ENCODE data around the gene ARL4A. TPM values are rescaled to one million over a fixed set of nuclear protein-coding genes. Genes with fewer than 3 reads are reported as not detected.

Gene ARL4A
- total and polyA plus RNA-seq, 2 of the 13 experiments (the other 11 are each of a cell fraction or from before 2014, with no cell fraction given) = 10.8 to 25.6 TPM

- TF ChIP-seq HNF1A (IDR thresholded peaks at IDR 0.05; ENCODE audit: low read depth) (peak; percentile 24; the same call in 1 of the 2 replicates), HNF1A (CRISPR knock-in tag; IDR thresholded peaks at IDR 0.05; ENCODE audit: borderline replicate concordance) (peak; percentile 77; the same call in 1 of the 2 replicates), ZNF792 (CRISPR knock-in tag; IDR thresholded peaks at IDR 0.05) (peak; percentile 38; the same call in 1 of the 2 replicates), SIX4 (CRISPR knock-in tag; IDR thresholded peaks at IDR 0.05) (peak; percentile 34; the same call in 1 of the 2 replicates), SMARCC2 (IDR thresholded peaks at IDR 0.05) (no peak), ZNF414 (CRISPR knock-in tag; IDR thresholded peaks at IDR 0.05) (no peak), BRD4 (CRISPR knock-in tag; IDR thresholded peaks at IDR 0.05) (no peak), EHMT2 (IDR thresholded peaks at IDR 0.05; ENCODE audit: borderline replicate concordance, low read depth, low read length) (peak; percentile 87; the same call in 1 of the 2 replicates), PTBP1 (IDR thresholded peaks at IDR 0.05; ENCODE audit: low read depth, low read length, poor library complexity, severe bottlenecking) (no peak), ZNF431 (CRISPR knock-in tag; IDR thresholded peaks at IDR 0.05; ENCODE audit: borderline replicate concordance, low read depth) (no peak), SNAPC5 (CRISPR knock-in tag; IDR thresholded peaks at IDR 0.05; ENCODE audit: borderline replicate concordance) (no peak), HNRNPK (IDR thresholded peaks at IDR 0.05; ENCODE audit: low read depth, low read length, poor library complexity, severe bottlenecking) (no peak), MLLT10 (CRISPR knock-in tag; IDR thresholded peaks at IDR 0.05) (no peak), ZNF180 (CRISPR knock-in tag; IDR thresholded peaks at IDR 0.05; ENCODE audit: borderline replicate concordance, low read depth) (no peak), SALL1 (CRISPR knock-in tag; IDR thresholded peaks at IDR 0.05) (peak; percentile 83; the same call in 1 of the 2 replicates)
- TF ChIP-seq, protein P1, sequence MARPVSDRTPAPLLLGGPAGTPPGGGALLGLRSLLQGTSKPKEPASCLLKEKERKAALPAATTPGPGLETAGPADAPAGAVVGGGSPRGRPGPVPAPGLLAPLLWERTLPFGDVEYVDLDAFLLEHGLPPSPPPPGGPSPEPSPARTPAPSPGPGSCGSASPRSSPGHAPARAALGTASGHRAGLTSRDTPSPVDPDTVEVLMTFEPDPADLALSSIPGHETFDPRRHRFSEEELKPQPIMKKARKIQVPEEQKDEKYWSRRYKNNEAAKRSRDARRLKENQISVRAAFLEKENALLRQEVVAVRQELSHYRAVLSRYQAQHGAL (CRISPR knock-in tag; IDR thresholded peaks at IDR 0.05; ENCODE audit: not compliant biosample characterization) = no peak
- TF ChIP-seq, protein P2, sequence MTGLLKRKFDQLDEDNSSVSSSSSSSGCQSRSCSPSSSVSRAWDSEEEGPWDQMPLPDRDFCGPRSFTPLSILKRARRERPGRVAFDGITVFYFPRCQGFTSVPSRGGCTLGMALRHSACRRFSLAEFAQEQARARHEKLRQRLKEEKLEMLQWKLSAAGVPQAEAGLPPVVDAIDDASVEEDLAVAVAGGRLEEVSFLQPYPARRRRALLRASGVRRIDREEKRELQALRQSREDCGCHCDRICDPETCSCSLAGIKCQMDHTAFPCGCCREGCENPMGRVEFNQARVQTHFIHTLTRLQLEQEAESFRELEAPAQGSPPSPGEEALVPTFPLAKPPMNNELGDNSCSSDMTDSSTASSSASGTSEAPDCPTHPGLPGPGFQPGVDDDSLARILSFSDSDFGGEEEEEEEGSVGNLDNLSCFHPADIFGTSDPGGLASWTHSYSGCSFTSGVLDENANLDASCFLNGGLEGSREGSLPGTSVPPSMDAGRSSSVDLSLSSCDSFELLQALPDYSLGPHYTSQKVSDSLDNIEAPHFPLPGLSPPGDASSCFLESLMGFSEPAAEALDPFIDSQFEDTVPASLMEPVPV (CRISPR knock-in tag; IDR thresholded peaks at IDR 0.05) = no peak
- TF ChIP-seq, protein P3, sequence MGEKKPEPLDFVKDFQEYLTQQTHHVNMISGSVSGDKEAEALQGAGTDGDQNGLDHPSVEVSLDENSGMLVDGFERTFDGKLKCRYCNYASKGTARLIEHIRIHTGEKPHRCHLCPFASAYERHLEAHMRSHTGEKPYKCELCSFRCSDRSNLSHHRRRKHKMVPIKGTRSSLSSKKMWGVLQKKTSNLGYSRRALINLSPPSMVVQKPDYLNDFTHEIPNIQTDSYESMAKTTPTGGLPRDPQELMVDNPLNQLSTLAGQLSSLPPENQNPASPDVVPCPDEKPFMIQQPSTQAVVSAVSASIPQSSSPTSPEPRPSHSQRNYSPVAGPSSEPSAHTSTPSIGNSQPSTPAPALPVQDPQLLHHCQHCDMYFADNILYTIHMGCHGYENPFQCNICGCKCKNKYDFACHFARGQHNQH (CRISPR knock-in tag; IDR thresholded peaks at IDR 0.05) = 0 out of 2 replicates have a peak, but pooled peaks have one; percentile 33
These were observed 46.9 kb upstream of the ARL4A start (continued) for GRCh38 chr7:12640299-12641096.

Measured in HepG2 (cell line).